HG02852 (cell line): Measurements from ENCODE around the gene SCAANT1.

Experiments
- ATAC-seq: cut with Tn5 transposase; IDR thresholded peaks from one replicate; pipeline ENCODE4 v1.9.1; 2021; ENCODE audit warnings: mild to moderate bottlenecking, moderate library complexity; ENCODE audit not compliant: unreplicated experiment

SCAANT1 gene

GRCh38 chr3:63864008-63864964, 47.9 kb downstream of the SCAANT1 start:
- ATAC-seq: peak; percentile 50

GRCh38 chr3:63863150-63864007, 48.8 kb downstream of the SCAANT1 start, which contains the start of the genes ATXN7 and THOC7:
ATXN7 (plus strand) TSS chr3:63863867; CDS start chr3:63912599, 48,732 bp downstream.
THOC7 (minus strand) TSS chr3:63863805; CDS start chr3:63863790, 15 bp downstream.
- ATAC-seq: peak; percentile 74

GRCh38 chr3:63862804-63863149, 49.4 kb downstream of the SCAANT1 start:
- ATAC-seq: peak; percentile 1
